ENCODE measurements around the gene PCBP3. TPM values are rescaled to one million over a fixed set of nuclear protein-coding genes. Genes with fewer than 3 reads are reported as not detected.

PCBP3 gene
- total RNA-seq, 2 experiments from 2014 or later, result 3.4 to 3.9 TPM

- H3K36me3 Mint-ChIP-seq (ENCODE audit: low read depth), result peaks cover 9% of the 10 kb centered on the region
- no peak overlapping the region for H3K27ac Mint-ChIP-seq
- H3K27me3 Mint-ChIP-seq, result peaks cover 23% of the 10 kb centered on the region
- CTCF ChIA-PET, result no interaction called here
- POLR2A ChIA-PET, result no interaction called here
- DNase-seq, result no peak
- no peaks in the 10 kb centered on the region for H3K4me1 Mint-ChIP-seq
- no peak overlapping the region for H3K4me3 Mint-ChIP-seq
- peaks cover 10% of the 10 kb centered on the region for H3K9me3 Mint-ChIP-seq
These were observed 130.8 kb downstream of the PCBP3 start for GRCh38 chr21:45774291-45774690.

GRCh38 chr21:45776971-45777370 lies 133.4 kb downstream of the PCBP3 start:
- H3K27ac Mint-ChIP-seq, result no peak overlapping the region
- peaks cover 26% of the 10 kb centered on the region for H3K27me3 Mint-ChIP-seq
- ChIA-PET POLR2A (no interaction called here), CTCF (no interaction called here)
- H3K36me3 Mint-ChIP-seq (ENCODE audit: low read depth), result peaks cover 9% of the 10 kb centered on the region
- no peak overlapping the region for H3K4me3 Mint-ChIP-seq
- no peaks in the 10 kb centered on the region for H3K4me1 Mint-ChIP-seq
- DNase-seq, result no peak
- peaks cover 10% of the 10 kb centered on the region for H3K9me3 Mint-ChIP-seq

- Mint-ChIP-seq H3K9me3 (peaks cover 10% of the 10 kb centered on the region), H3K36me3 (ENCODE audit: low read depth) (peaks cover 9% of the 10 kb centered on the region), H3K27ac (no peak overlapping the region), H3K4me3 (no peak overlapping the region), H3K27me3 (peaks cover 34% of the 10 kb centered on the region), H3K4me1 (no peaks in the 10 kb centered on the region)
- DNase-seq, result no peak
- CTCF ChIA-PET, result no interaction called here
- POLR2A ChIA-PET, result no interaction called here
These were observed 135.2 kb downstream of the PCBP3 start for GRCh38 chr21:45778686-45779085.

GRCh38 chr21:45779226-45779625 lies 135.7 kb downstream of the PCBP3 start:
- ChIA-PET POLR2A (no interaction called here), CTCF (no interaction called here)
- no peak for DNase-seq
- H3K4me1 Mint-ChIP-seq, result no peaks in the 10 kb centered on the region
- H3K27me3 Mint-ChIP-seq, result peaks cover 34% of the 10 kb centered on the region
- peaks cover 10% of the 10 kb centered on the region for H3K9me3 Mint-ChIP-seq
- no peak overlapping the region for H3K4me3 Mint-ChIP-seq
- H3K27ac Mint-ChIP-seq, result no peak overlapping the region
- peaks cover 9% of the 10 kb centered on the region for H3K36me3 Mint-ChIP-seq (ENCODE audit: low read depth)

- H3K27ac Mint-ChIP-seq, result no peak overlapping the region
- H3K27me3 Mint-ChIP-seq, result peaks cover 28% of the 10 kb centered on the region
These were observed 137.1 kb downstream of the PCBP3 start for GRCh38 chr21:45780647-45781046.

GRCh38 chr21:45781741-45782140 lies 138.2 kb downstream of the PCBP3 start:
- Mint-ChIP-seq H3K4me3 (no peak overlapping the region), H3K4me1 (no peaks in the 10 kb centered on the region), H3K27me3 (peaks cover 18% of the 10 kb centered on the region), H3K36me3 (ENCODE audit: low read depth) (peaks cover 9% of the 10 kb centered on the region), H3K27ac (no peak overlapping the region), H3K9me3 (peaks cover 9% of the 10 kb centered on the region)
- ChIA-PET CTCF (no interaction called here), POLR2A (no interaction called here)
- DNase-seq, result no peak

More at GRCh38 chr21:45780647-45781046, 137.1 kb downstream of the PCBP3 start:
- Mint-ChIP-seq H3K36me3 (ENCODE audit: low read depth) (peaks cover 9% of the 10 kb centered on the region), H3K4me3 (no peak overlapping the region), H3K9me3 (peaks cover 10% of the 10 kb centered on the region), H3K4me1 (no peaks in the 10 kb centered on the region)
- ChIA-PET POLR2A (no interaction called here), CTCF (no interaction called here)
- no peak for DNase-seq

GRCh38 chr21:45786660-45787059 lies 143.1 kb downstream of the PCBP3 start:
- DNase-seq, result no peak
- CTCF ChIA-PET, result no interaction called here

GRCh38 chr21:45787371-45787770 lies 143.8 kb downstream of the PCBP3 start:
- DNase-seq, result no peak
- Mint-ChIP-seq H3K27me3 (peaks cover 8% of the 10 kb centered on the region), H3K4me1 (no peaks in the 10 kb centered on the region), H3K36me3 (ENCODE audit: low read depth) (no peaks in the 10 kb centered on the region), H3K9me3 (no peaks in the 10 kb centered on the region), H3K4me3 (no peak overlapping the region), H3K27ac (no peak overlapping the region)
- CTCF ChIA-PET, result no interaction called here
- POLR2A ChIA-PET, result no interaction called here

More at GRCh38 chr21:45786660-45787059, 143.1 kb downstream of the PCBP3 start:
- no peaks in the 10 kb centered on the region for H3K4me1 Mint-ChIP-seq
- no peak overlapping the region for H3K27ac Mint-ChIP-seq
- H3K36me3 Mint-ChIP-seq (ENCODE audit: low read depth), result no peaks in the 10 kb centered on the region
- H3K9me3 Mint-ChIP-seq, result no peaks in the 10 kb centered on the region
- no peak overlapping the region for H3K4me3 Mint-ChIP-seq
- POLR2A ChIA-PET, result no interaction called here
- peaks cover 8% of the 10 kb centered on the region for H3K27me3 Mint-ChIP-seq

- no peak overlapping the region for H3K4me3 Mint-ChIP-seq
- POLR2A ChIA-PET, result no interaction called here
- no peaks in the 10 kb centered on the region for H3K4me1 Mint-ChIP-seq
- no peak overlapping the region for H3K27ac Mint-ChIP-seq
- no peaks in the 10 kb centered on the region for H3K9me3 Mint-ChIP-seq
- CTCF ChIA-PET, result no interaction called here
- peaks cover 2% of the 10 kb centered on the region for H3K27me3 Mint-ChIP-seq
- no peak for DNase-seq
- no peaks in the 10 kb centered on the region for H3K36me3 Mint-ChIP-seq (ENCODE audit: low read depth)
These were observed 144.7 kb downstream of the PCBP3 start for GRCh38 chr21:45788198-45788597.

GRCh38 chr21:45788637-45789506 lies 145.3 kb downstream of the PCBP3 start:
- Mint-ChIP-seq H3K4me1 (no peaks in the 10 kb centered on the region), H3K4me3 (no peak overlapping the region), H3K36me3 (ENCODE audit: low read depth) (no peaks in the 10 kb centered on the region), H3K27me3 (no peaks in the 10 kb centered on the region), H3K27ac (no peak overlapping the region), H3K9me3 (no peaks in the 10 kb centered on the region)
- DNase-seq, result no peak
- ChIA-PET CTCF (no interaction called here), POLR2A (no interaction called here)

- Mint-ChIP-seq H3K36me3 (ENCODE audit: low read depth) (no peaks in the 10 kb centered on the region), H3K27me3 (no peaks in the 10 kb centered on the region), H3K9me3 (no peaks in the 10 kb centered on the region), H3K4me1 (no peaks in the 10 kb centered on the region), H3K27ac (no peak overlapping the region), H3K4me3 (no peak overlapping the region)
- ChIA-PET POLR2A (no interaction called here), CTCF (no interaction called here)
- DNase-seq, result no peak
These were observed 146.9 kb downstream of the PCBP3 start for GRCh38 chr21:45790427-45790826.

GRCh38 chr21:45791562-45792418 lies 148.3 kb downstream of the PCBP3 start:
- no peak for DNase-seq
- ChIA-PET POLR2A (no interaction called here), CTCF (no interaction called here)
- H3K4me1 Mint-ChIP-seq, result no peaks in the 10 kb centered on the region
- H3K4me3 Mint-ChIP-seq, result no peak overlapping the region
- H3K36me3 Mint-ChIP-seq (ENCODE audit: low read depth), result no peaks in the 10 kb centered on the region
- H3K9me3 Mint-ChIP-seq, result no peaks in the 10 kb centered on the region
- H3K27ac Mint-ChIP-seq, result no peak overlapping the region
- H3K27me3 Mint-ChIP-seq, result no peaks in the 10 kb centered on the region

GRCh38 chr21:45792682-45793383 lies 149.3 kb downstream of the PCBP3 start:
- Mint-ChIP-seq H3K27ac (no peak overlapping the region), H3K27me3 (no peaks in the 10 kb centered on the region), H3K36me3 (ENCODE audit: low read depth) (no peaks in the 10 kb centered on the region), H3K4me1 (no peaks in the 10 kb centered on the region), H3K4me3 (no peak overlapping the region), H3K9me3 (no peaks in the 10 kb centered on the region)
- DNase-seq, result no peak
- ChIA-PET CTCF (no interaction called here), POLR2A (no interaction called here)
